ENCODE measurements around the gene VSIG4. TPM values are rescaled to one million over a fixed set of nuclear protein-coding genes. Genes with fewer than 3 reads are reported as not detected.

VSIG4 gene
- total and polyA plus RNA-seq, 10 of the 15 experiments (the other 5 are each of a cell fraction or from before 2014, with no cell fraction given), result 0.05 to 0.36 TPM; not detected in 8

DNA sequence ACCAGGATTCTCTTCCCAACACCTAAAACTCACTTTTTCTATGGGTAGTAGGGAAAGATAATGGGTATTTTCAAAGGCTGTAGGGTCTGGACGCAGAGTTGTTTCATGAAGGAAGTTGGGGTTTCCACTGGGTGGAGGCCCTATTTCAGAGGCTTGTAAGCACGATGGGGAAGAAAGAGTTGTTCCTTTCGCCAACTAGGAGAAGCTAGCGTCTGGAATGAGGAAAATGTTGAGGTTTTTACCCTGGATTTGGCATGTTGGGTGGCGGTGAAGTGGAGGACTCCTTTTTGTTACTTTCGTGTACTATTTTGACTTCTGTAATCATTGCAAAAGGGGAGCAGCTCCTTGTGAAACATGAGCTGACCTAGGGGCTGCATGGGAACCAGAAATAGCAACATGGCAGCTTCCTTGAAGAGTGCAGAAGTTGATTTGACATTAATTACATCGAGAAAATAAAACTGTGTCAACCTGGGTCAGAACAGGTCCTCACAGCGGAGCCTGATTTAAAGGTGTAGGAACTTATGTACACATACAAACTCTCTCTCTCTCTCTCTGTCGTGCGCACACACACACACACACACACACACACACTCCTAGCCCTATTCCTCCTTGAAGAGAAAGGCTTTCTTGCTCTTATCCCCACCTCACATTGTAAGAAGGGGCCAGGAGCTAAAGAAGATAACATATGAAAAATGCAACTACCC, 19.1 kb downstream of the VSIG4 start:
- Histone ChIP-seq H2AFZ (ENCODE audit: control insufficient read depth, low read depth, low read length) (peak overlapping the region; percentile 19; the same call in 1 of the 2 replicates), H3K79me2 (ENCODE audit: control insufficient read depth, insufficient read depth, low read length) (no peaks in the 10 kb centered on the region), H3K36me3 (ENCODE audit: control insufficient read depth in 2 of 2, insufficient read depth in 2 of 2, low read length in 1 of 2) (no peaks in the 10 kb centered on the region), H3K4me3 (no peak overlapping the region), H3K27me3 (replicated peaks in 1 of 2; ENCODE audit: control insufficient read depth in 2 of 2, insufficient read depth in 2 of 2, low read length in 1 of 2) (no peaks in the 10 kb centered on the region), H3K27ac (ENCODE audit: control insufficient read depth, insufficient read depth) (peak overlapping the region; percentile 35), H3K4me2 (ENCODE audit: control insufficient read depth, insufficient read depth) (peak overlapping the region; percentile 7; the same call in 1 of the 2 replicates), H3K9me3 (replicated peaks; ENCODE audit: control insufficient read depth, insufficient read depth, low read length) (no peaks in the 10 kb centered on the region), H4K20me1 (ENCODE audit: control insufficient read depth, insufficient read depth) (no peaks in the 10 kb centered on the region), H3K4me1 (ENCODE audit: control insufficient read depth, insufficient read depth, low read length) (peaks cover 34% of the 10 kb centered on the region), H3K9ac (ENCODE audit: control insufficient read depth, insufficient read depth, low read length) (no peak overlapping the region)
- peak; percentile 15; the same call in 1 of the 2 replicates for TF ChIP-seq RUNX3 (IDR thresholded peaks at IDR 0.05; ENCODE audit: low read length)
- TF ChIP-seq EED (IDR thresholded peaks at IDR 0.05; ENCODE audit: low read depth), result peak; percentile 58; the same call in 1 of the 2 replicates
- TF ChIP-seq, protein P1, sequence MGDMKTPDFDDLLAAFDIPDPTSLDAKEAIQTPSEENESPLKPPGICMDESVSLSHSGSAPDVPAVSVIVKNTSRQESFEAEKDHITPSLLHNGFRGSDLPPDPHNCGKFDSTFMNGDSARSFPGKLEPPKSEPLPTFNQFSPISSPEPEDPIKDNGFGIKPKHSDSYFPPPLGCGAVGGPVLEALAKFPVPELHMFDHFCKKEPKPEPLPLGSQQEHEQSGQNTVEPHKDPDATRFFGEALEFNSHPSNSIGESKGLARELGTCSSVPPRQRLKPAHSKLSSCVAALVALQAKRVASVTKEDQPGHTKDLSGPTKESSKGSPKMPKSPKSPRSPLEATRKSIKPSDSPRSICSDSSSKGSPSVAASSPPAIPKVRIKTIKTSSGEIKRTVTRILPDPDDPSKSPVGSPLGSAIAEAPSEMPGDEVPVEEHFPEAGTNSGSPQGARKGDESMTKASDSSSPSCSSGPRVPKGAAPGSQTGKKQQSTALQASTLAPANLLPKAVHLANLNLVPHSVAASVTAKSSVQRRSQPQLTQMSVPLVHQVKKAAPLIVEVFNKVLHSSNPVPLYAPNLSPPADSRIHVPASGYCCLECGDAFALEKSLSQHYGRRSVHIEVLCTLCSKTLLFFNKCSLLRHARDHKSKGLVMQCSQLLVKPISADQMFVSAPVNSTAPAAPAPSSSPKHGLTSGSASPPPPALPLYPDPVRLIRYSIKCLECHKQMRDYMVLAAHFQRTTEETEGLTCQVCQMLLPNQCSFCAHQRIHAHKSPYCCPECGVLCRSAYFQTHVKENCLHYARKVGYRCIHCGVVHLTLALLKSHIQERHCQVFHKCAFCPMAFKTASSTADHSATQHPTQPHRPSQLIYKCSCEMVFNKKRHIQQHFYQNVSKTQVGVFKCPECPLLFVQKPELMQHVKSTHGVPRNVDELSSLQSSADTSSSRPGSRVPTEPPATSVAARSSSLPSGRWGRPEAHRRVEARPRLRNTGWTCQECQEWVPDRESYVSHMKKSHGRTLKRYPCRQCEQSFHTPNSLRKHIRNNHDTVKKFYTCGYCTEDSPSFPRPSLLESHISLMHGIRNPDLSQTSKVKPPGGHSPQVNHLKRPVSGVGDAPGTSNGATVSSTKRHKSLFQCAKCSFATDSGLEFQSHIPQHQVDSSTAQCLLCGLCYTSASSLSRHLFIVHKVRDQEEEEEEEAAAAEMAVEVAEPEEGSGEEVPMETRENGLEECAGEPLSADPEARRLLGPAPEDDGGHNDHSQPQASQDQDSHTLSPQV (IDR thresholded peaks at IDR 0.05), result no peak
- DNase-seq (ENCODE audit: low read depth, low spot score), result no peak
- SMC1A ChIA-PET (ENCODE audit: uncharacterized antibody, unreplicated experiment), result interaction anchor here (0.8 to 10.6 kb wide), 11 partner anchors 9 to 440 kb away, joined by 3 to 85 read pairs (median 4); partner anchors contain the start of gene VSIG4
- no peak for FAIRE-seq
- CTCF ChIA-PET, result interaction anchor here (0.9 to 7.0 kb wide), 10 partner anchors 10 to 387 kb away, joined by 3 to 47 read pairs (median 6); no protein-coding TSS in a partner anchor
- POLR2A ChIA-PET, result interaction anchor here (3.2 kb wide), 1 partner anchor 25 kb away, joined by 18 read pairs; no protein-coding TSS in a partner anchor
- intact Hi-C loops (cut with micrococcal nuclease; ENCODE audit: unreplicated experiment), result no loop called here
- BruUV-seq (replicated peaks), result no TSS peak
- no peak for ATAC-seq
- 36% methylated on average over 10 of the region's 10 CpGs for whole genome bisulfite sequencing (ENCODE audit: insufficient coverage, insufficient replicate concordance, low lambda C conversion rate, missing lambda C conversion rate)
- RAD21 ChIA-PET (ENCODE audit: unreplicated experiment), result interaction anchor here (0.7 to 1.8 kb wide), 8 partner anchors 10 to 424 kb away, joined by 3 to 8 read pairs (median 6); partner anchors contain the start of gene HEPH
- in situ Hi-C loops (cut with MboI), result loop anchor here (25.0 kb wide), 1 partner anchor 1808 kb away; the partner anchor contains the start of gene AMER1

Measured in GM12878 (cell line).